ENCODE results near the gene CDCA7. TPM values are rescaled to one million over a fixed set of nuclear protein-coding genes. Genes with fewer than 3 reads are reported as not detected.

Gene CDCA7
- total RNA-seq, 1 donor, result 1.1 TPM

GRCh38 chr2:173417341-173417740 is 62.7 kb downstream of the CDCA7 start:
- Histone ChIP-seq H3K27ac (ENCODE audit: low read depth, low read length) (no peak overlapping the region), H2AFZ (ENCODE audit: low read length) (no peak overlapping the region), H3K4me3 (ENCODE audit: insufficient read depth, low read length) (no peak overlapping the region), H3K9me3 (ENCODE audit: low read depth, low read length) (no peaks in the 10 kb centered on the region), H3K36me3 (ENCODE audit: insufficient read depth, low read length) (no peaks in the 10 kb centered on the region), H3K27me3 (ENCODE audit: insufficient read depth, low read length) (peaks cover 18% of the 10 kb centered on the region), H3K79me2 (ENCODE audit: insufficient read depth, low read length) (no peaks in the 10 kb centered on the region), H3K4me1 (ENCODE audit: insufficient read depth, low read length) (no peaks in the 10 kb centered on the region), H4K20me1 (ENCODE audit: insufficient read depth, low read length) (no peaks in the 10 kb centered on the region), H3K4me2 (ENCODE audit: insufficient read depth, low read length) (no peak overlapping the region)
- DNase-seq (ENCODE audit: insufficient read length, low spot score, missing footprints), result no peak
- TF ChIP-seq CTCF (IDR thresholded peaks at IDR 0.05; ENCODE audit: extremely low read depth, low read depth, low read length), result no peak

- Histone ChIP-seq H3K9me3 (ENCODE audit: low read depth, low read length) (no peaks in the 10 kb centered on the region), H3K79me2 (ENCODE audit: insufficient read depth, low read length) (no peaks in the 10 kb centered on the region), H3K27ac (ENCODE audit: low read depth, low read length) (no peak overlapping the region), H2AFZ (ENCODE audit: low read length) (no peak overlapping the region), H3K4me1 (ENCODE audit: insufficient read depth, low read length) (no peaks in the 10 kb centered on the region), H3K27me3 (ENCODE audit: insufficient read depth, low read length) (peaks cover 20% of the 10 kb centered on the region), H3K4me3 (ENCODE audit: insufficient read depth, low read length) (no peak overlapping the region), H4K20me1 (ENCODE audit: insufficient read depth, low read length) (no peaks in the 10 kb centered on the region), H3K4me2 (ENCODE audit: insufficient read depth, low read length) (no peak overlapping the region), H3K36me3 (ENCODE audit: insufficient read depth, low read length) (no peaks in the 10 kb centered on the region)
- no peak for TF ChIP-seq CTCF (IDR thresholded peaks at IDR 0.05; ENCODE audit: extremely low read depth, low read depth, low read length)
- no peak for DNase-seq (ENCODE audit: insufficient read length, low spot score, missing footprints)
Observed at GRCh38 chr2:173417802-173418201, 63.1 kb downstream of the CDCA7 start.

All from osteoblast (primary cell).